Right atrium auricular region (tissue), 2 donors: ENCODE data around the gene TAF1. TPM values are rescaled to one million over a fixed set of nuclear protein-coding genes. Genes with fewer than 3 reads are reported as not detected.
"Not testable (repeated sequence)": the region's sequence is repeated elsewhere in the genome, so short reads cannot be mapped to it uniquely, and the experiment has no call there.

Experiments used
- DNase-seq: peaks from one replicate; pipeline ENCODE4 v3.0.0-alpha.2; 2019; ENCODE audit warnings: low spot score
- H3K27ac ChIP-seq, 2 donors: fragments of 200-600 bp; sonication (generic); 1 replicate in 1 of 2; 2 replicates in 1 of 2; pipeline ENCODE4 v1.5.1; 2016 to 2019
- H3K27me3 ChIP-seq, 2 donors: fragments of 200-600 bp; sonication (generic); one replicate each; pipeline versions ENCODE4 v1.5.1 to v1.6.0; 2017 to 2019
- H3K36me3 ChIP-seq: fragments of 200-600 bp; sonication (generic); one replicate; pipeline ENCODE4 v1.5.1; 2016
- H3K4me1 ChIP-seq, 2 donors: fragments of 200-600 bp; sonication (generic); one replicate each; pipeline versions ENCODE4 v1.5.1 to v1.6.0; 2017 to 2019
- H3K4me3 ChIP-seq, 2 donors: fragments of 200-600 bp; sonication (generic); 1 replicate in 1 of 2; 2 replicates in 1 of 2; pipeline ENCODE4 v1.5.1; 2017 to 2019; ENCODE audit warnings: mild to moderate bottlenecking in 1 of 2, moderate library complexity in 1 of 2
- H3K9me3 ChIP-seq, 2 donors: fragments of 200-600 bp; sonication (generic); one replicate each; pipeline ENCODE4 v1.5.1; 2019
- CTCF ChIP-seq, 2 donors: fragments of 200-600 bp; sonication (generic); IDR thresholded peaks; one replicate each; pipeline ENCODE4 v1.5.1; 2019; ENCODE audit warnings: antibody characterized with exemption in 2 of 2
- total RNA-seq, 2 donors: library from RNA; depleted of rRNA; stranded (reverse); fragments of >200 nt; gene quantifications; one replicate each; pipeline ENCODE4 v1.1.0, GENCODE V29; 2016

Gene TAF1
- total RNA-seq: 10 to 100 TPM; 17.9 to 19.1 TPM

GRCh38 chrX:71365875-71366673 is at the start of gene TAF1:
Gene TAF1, plus strand, starts transcription at chrX:71366357. Its CDS starts 18 bp downstream, at chrX:71366375.
- Histone ChIP-seq H3K4me1 (peaks cover 0 to 10% of the 10 kb centered on the region in 2 donors), H3K27ac (peak within 1 kb of the TSS; percentile 81 to 84), H3K36me3 (no peaks in the 10 kb centered on the region), H3K9me3 (no peaks in the 10 kb centered on the region), H3K4me3 (peak within 1 kb of the TSS; percentile 60), H3K27me3 (no peaks in the 10 kb centered on the region)
- DNase-seq: peak; percentile 97
- TF ChIP-seq CTCF (IDR thresholded peaks at IDR 0.05): no peak

- not testable (repeated sequence) for H3K36me3 ChIP-seq, H3K9me3 ChIP-seq, H3K27ac ChIP-seq, H3K27me3 ChIP-seq, H3K4me3 ChIP-seq, H3K4me1 ChIP-seq, DNase-seq
These were observed 49.2 kb upstream of the TAF1 start for GRCh38 chrX:71316959-71317358.

GRCh38 chrX:71320126-71320525 is 46.0 kb upstream of the TAF1 start:
- H3K4me3 ChIP-seq: no peak overlapping the region
- no peaks in the 10 kb centered on the region for H3K27me3 ChIP-seq
- H3K9me3 ChIP-seq: no peaks in the 10 kb centered on the region
- H3K4me1 ChIP-seq: no peaks in the 10 kb centered on the region
- no peak for TF ChIP-seq CTCF (IDR thresholded peaks at IDR 0.05)
- H3K27ac ChIP-seq: no peak overlapping the region
- no peak for DNase-seq
- H3K36me3 ChIP-seq: no peaks in the 10 kb centered on the region

- Histone ChIP-seq H3K4me3 (no peak overlapping the region), H3K27ac (no peak overlapping the region), H3K4me1 (no peaks in the 10 kb centered on the region), H3K36me3 (no peaks in the 10 kb centered on the region), H3K9me3 (peaks cover 0 to 11% of the 10 kb centered on the region in 2 donors), H3K27me3 (no peaks in the 10 kb centered on the region)
- TF ChIP-seq CTCF (IDR thresholded peaks at IDR 0.05): no peak
- DNase-seq: no peak
These were observed 44.4 kb upstream of the TAF1 start for GRCh38 chrX:71321731-71322130.

- H3K27ac ChIP-seq, DNase-seq, H3K4me3 ChIP-seq: not testable (repeated sequence)
These were observed 41.7 kb upstream of the TAF1 start for GRCh38 chrX:71324452-71324851.

GRCh38 chrX:71326394-71326793 is 39.8 kb upstream of the TAF1 start:
- no peak for TF ChIP-seq CTCF (IDR thresholded peaks at IDR 0.05)
- no peaks in the 10 kb centered on the region for H3K36me3 ChIP-seq
- DNase-seq: no peak
- no peak overlapping the region for H3K27ac ChIP-seq
- H3K4me3 ChIP-seq: no peak overlapping the region
- no peaks in the 10 kb centered on the region for H3K4me1 ChIP-seq
- no peaks in the 10 kb centered on the region for H3K27me3 ChIP-seq
- peaks cover 0 to 12% of the 10 kb centered on the region in 2 donors for H3K9me3 ChIP-seq

More at GRCh38 chrX:71324452-71324851, 41.7 kb upstream of the TAF1 start:
- H3K4me1 ChIP-seq, H3K36me3 ChIP-seq, H3K27me3 ChIP-seq: not testable (repeated sequence)
- H3K9me3 ChIP-seq: peaks cover 0 to 12% of the 10 kb centered on the region in 2 donors

- H3K4me1 ChIP-seq, H3K36me3 ChIP-seq, H3K9me3 ChIP-seq, H3K27me3 ChIP-seq, H3K27ac ChIP-seq, H3K4me3 ChIP-seq, DNase-seq: not testable (repeated sequence)
These were observed 16.9 kb upstream of the TAF1 start for GRCh38 chrX:71349151-71349665.

GRCh38 chrX:71349867-71350266 is 16.3 kb upstream of the TAF1 start:
- not testable (repeated sequence) for H3K36me3 ChIP-seq, H3K4me1 ChIP-seq, H3K9me3 ChIP-seq, H3K27ac ChIP-seq, DNase-seq, H3K4me3 ChIP-seq, H3K27me3 ChIP-seq

- not testable (repeated sequence) for H3K4me1 ChIP-seq, H3K36me3 ChIP-seq, H3K4me3 ChIP-seq, DNase-seq, H3K27ac ChIP-seq, H3K9me3 ChIP-seq, H3K27me3 ChIP-seq
These were observed 13.7 kb upstream of the TAF1 start for GRCh38 chrX:71352439-71352838.
